Activated CD8-positive, alpha-beta memory T cell treated with anti-CD3 and anti-CD28 coated beads, Interleukin-2, amount 50 U/mL, for 1 hour (primary cell): ENCODE measurements around the gene RDH8.
"Not testable (repeated sequence)": the region's sequence is repeated elsewhere in the genome, so short reads cannot be mapped to it uniquely, and the experiment has no call there.

Source experiments
- DNase-seq: peaks from one replicate; pipeline ENCODE4 v3.0.0-alpha.2; 2020; ENCODE audit errors: extremely low read depth

The RDH8 gene

GRCh38 chr19:10005632-10006334 lies 7.5 kb upstream of the RDH8 start:
- DNase-seq, result no peak

GRCh38 chr19:10006335-10006708 lies 7.0 kb upstream of the RDH8 start:
- DNase-seq, result no peak

DNA sequence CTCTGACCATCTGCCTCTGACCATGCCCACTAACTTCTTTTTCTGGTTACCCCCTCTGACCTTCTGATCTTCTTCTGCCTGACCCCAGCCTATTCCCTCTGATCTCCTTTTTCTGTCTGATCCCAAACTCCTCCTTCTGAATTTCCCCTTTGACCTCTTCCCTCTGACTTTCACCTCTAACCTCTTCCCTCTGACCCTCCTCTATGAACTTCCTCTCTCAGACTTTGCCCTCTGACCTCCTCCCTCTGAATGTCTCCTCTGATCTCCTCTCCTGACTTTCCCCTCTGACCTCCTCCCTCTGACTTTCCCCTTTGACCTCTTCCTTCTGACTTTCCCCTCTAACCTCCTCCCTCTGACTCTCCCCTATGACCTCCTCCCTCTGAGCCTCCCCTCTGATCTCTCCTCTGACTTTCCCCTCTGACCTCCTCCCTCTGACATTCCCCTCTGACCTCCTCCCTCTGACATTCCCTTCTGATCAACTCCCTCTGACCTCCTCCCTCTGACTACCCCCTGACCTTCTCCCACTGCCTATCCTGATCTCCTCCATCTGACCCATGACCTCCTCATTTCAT lies 6.4 kb upstream of the RDH8 start:
- no peak for DNase-seq

GRCh38 chr19:10007371-10008183 lies 5.7 kb upstream of the RDH8 start:
- no peak for DNase-seq

- DNase-seq, result no peak
Measured at GRCh38 chr19:10008184-10008765, 5.0 kb upstream of the RDH8 start.

DNA sequence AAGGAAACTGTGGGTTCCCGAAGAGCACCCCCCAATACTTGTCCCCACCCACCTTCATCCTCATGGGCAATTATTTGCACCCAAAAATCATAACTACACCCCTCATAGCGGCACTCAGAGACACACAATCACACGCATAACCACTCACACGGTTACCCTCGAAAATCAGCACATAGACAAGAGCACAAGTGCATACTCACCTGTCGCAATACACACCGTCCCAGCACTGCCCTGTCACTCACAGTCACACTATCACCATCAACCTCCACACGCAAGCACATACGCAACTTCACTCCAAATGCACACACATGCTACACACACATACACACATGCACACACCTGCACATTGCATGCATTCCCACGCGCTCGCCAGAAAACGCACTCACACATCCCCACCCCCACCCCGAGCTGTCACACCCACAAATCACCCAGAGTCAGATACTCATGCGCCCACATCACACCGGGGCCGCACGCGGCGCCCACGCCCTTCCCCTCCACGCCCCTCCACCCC lies 3.5 kb upstream of the RDH8 start:
- no peak for DNase-seq

DNA sequence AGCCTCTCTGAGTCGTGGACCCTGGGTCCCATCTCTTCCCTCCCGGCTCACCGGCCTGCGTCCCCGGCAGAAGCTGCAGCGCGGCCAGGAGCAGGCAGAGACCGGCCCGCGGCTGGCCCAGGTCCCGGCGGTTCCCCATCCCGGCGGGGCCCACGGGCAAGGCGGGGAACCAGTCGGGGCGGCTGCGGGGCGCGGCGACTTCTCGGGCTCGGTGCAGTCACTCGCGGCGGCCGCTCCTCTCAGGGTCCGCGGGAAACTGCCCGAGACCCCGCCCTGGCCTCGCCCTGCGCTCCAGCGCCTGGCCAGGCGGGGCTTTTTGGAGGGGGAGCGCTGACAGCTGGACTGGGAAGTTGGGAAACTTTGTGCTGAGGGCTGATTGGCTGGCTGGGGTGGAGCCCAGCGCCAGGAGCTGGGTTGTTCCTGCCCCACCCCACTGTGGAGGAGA lies 3.0 kb upstream of the RDH8 start, which contains the start of gene COL5A3:
Gene COL5A3, minus strand, starts transcription at position 258 of the 445 bp plus-strand sequence. Its CDS starts 119 bp downstream, at position 139.
- no peak for DNase-seq

- no peak for DNase-seq
Measured at GRCh38 chr19:10010939-10011338, 2.3 kb upstream of the RDH8 start.

DNA sequence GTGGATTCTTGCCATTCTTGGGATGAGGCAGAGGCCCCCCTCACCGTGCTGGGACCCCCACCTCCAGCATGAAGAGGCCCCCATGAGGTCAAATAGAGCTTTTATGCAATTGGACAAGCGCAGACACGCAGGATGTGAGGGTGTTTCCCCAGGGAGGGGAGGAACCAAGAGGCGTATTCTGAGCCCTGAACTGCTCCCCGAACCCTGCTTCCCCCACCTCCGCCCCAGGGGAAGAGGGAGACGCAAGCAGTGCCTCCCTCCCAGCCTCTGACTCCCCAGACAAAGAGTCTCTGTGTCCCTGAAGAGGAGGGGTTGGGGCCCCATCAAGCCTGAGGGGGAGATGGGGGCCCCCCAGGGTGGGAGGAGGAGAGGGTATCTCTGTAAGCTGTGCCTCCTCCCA lies 1.3 kb upstream of the RDH8 start:
- DNase-seq, result no peak

GRCh38 chr19:10013834-10014618 lies 743 bp downstream of the RDH8 start:
- no peak for DNase-seq

DNA sequence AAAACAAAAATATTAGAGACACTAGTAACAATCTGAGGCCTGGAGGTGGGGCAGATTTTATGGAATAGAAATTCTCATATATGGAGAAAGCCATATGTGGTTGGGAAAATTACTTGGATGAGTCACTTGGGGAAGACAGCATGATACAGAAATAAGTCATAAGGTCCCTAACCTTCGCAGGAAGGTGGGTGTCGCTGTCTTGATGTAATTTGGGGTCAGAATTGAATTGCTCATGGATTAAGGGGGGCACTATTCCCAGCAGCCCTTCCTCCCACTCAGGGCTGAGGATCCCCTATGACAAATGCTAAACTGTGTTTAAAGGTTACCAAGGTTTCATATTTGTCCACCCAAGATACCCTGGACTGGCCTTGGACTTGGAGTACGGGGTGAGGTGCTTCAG lies 5.0 kb downstream of the RDH8 start:
- no peak for DNase-seq

GRCh38 chr19:10018786-10019185 lies 5.5 kb downstream of the RDH8 start:
- no peak for DNase-seq

GRCh38 chr19:10019246-10019645 lies 6.0 kb downstream of the RDH8 start:
- no peak for DNase-seq

DNA sequence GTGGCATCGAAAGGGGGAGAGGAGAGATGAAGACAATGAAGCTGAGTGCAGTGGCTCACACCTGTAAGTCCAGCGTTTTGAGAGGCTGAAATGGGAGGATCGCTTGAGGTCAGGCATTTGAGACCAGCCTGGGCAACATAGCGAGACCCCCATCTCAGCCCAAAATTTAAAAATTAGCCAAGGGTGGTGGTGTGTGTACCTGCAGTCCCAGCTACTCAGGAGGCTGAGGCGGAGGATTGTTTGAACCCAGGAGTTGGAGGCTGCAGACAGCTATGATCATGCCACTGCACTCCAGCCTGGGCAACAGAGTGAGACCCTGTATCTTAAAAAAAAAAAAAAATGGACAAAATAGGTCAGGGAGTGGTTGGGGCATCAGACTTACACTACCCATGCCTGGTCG lies 7.6 kb downstream of the RDH8 start:
- no peak for DNase-seq

GRCh38 chr19:10021446-10021845 lies 8.2 kb downstream of the RDH8 start:
- DNase-seq, result no peak

DNA sequence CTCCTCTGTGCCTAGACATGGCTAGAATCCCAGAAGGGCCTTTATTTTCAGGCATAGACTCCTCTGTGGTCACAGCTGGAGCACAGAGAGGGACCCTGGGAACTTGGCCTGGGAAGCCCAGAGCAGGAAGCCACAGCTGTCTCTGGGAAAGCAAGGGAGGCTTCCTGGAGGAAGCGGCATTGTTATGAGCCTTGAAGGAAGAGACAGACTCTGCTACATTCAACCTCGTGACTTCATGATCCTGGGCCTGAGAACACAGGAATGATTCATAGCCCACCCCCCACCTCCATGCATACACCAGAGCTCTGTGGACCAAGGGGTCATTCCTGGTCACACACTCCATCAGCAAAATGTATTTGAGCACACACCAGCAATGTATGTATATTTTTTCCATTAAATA lies 8.6 kb downstream of the RDH8 start:
- no peak for DNase-seq

- not testable (repeated sequence) for DNase-seq
Measured at GRCh38 chr19:10023096-10023495, 9.8 kb downstream of the RDH8 start.

- DNase-seq, result no peak
Measured at GRCh38 chr19:10026744-10027143, 13.5 kb downstream of the RDH8 start.

DNA sequence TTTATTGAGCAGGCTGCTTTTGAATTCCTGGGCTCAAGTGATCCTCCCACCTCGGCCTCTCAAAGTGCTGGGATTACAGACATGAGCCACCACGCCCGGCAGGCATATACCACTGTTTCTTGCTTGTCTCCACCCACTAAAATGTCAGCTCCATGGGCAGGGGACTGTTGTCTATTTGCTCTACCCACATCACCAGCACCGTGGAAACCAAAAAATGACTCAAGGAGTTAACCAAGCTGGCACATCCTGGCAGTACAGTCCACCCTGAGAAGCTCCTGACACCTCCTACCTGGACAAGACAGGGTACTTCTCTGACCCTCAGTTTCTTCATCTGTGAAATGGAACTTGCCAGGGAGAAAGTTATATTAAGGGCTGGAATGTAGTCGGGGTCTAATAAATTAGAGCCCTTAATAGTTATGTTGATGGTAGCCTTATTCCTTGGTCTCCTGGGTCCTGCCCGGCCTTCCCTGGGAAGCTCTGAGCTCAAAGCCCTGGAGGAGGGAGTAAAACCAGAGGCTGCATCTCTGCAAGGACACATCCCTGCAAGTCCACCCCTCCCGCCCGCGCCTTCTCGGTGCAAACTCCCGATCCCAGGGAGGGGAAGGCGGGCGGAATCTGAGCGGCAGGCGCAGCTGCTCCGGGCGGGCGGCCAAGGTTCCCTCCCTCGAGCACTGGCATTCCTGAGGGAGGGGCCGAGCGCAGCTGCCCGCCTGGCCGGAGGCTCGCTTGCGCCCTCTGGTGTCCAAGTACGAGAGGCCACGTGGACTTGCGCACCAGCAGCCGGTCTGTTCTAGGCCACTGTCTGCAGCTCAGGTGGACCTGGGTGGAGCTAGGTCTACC lies 14.1 kb downstream of the RDH8 start:
- peak; percentile 28 for DNase-seq

- DNase-seq, result no peak
Measured at GRCh38 chr19:10033614-10034013, 20.3 kb downstream of the RDH8 start.
